Thyroid gland (tissue), 4 donors: Measurements from ENCODE around the gene GCFC2.

Experiments used
- CTCF ChIP-seq, 6 experiments: fragments of 200-600 bp in 3 of 6; fragments of 450-650 bp in 3 of 6; sonication (generic) in 3 of 6; IDR thresholded peaks; one replicate each; pipeline ENCODE4 v1.5.1; 2016 to 2019; ENCODE audit warnings: antibody characterized with exemption in 6 of 6, mild to moderate bottlenecking in 2 of 6, inconsistent platforms in 1 of 6, moderate library complexity in 1 of 6
- POLR2A ChIP-seq, 2 donors: fragments of 450-650 bp; IDR thresholded peaks; one replicate each; pipeline ENCODE4 v1.6.1; 2017; ENCODE audit warnings: antibody characterized with exemption in 2 of 2, mild to moderate bottlenecking in 2 of 2, moderate library complexity in 1 of 2

- TF ChIP-seq POLR2A (IDR thresholded peaks at IDR 0.05) (no peak), CTCF (IDR thresholded peaks at IDR 0.05) (no peak)
Measured at GRCh38 chr2:75705921-75706320, 4.8 kb downstream of the GCFC2 start.
